ENCODE data around the gene UNC5B.

Gene UNC5B

DNA sequence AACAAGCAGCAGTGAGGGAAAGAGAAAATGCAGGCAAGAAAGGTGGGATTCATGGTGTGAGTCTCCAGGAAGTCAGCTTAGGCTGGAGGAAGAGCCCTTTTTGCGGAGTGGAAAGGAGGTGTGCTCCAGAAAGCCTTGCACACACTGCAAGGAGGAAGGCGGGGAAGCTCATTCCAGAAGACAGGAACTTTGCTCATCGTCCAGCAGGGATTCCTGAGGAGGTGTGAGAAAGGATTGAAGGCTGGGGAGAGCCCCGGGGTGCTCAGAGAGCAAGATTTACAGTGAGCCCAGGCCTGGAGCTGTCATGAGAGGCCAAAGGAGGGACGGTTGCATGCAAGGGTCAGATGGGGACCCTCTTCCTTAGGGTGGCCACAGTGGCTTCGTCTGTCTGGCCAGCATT lies 124.3 kb downstream of the UNC5B start:
- Histone ChIP-seq H3K9me2 (replicated peaks; ENCODE audit: insufficient read depth, low read length) (no peaks in the 10 kb centered on the region), H3F3A (ENCODE audit: insufficient read depth, low read length) (no peaks in the 10 kb centered on the region), H3K79me2 (ENCODE audit: low read length) (no peaks in the 10 kb centered on the region), H3K27me3 (replicated peaks; ENCODE audit: insufficient read depth, low read length) (no peaks in the 10 kb centered on the region), H3K9ac (ENCODE audit: low read length) (no peak overlapping the region), H3K4me3 (ENCODE audit: low read length) (no peak overlapping the region), H3K9me3 (replicated peaks; ENCODE audit: insufficient read depth, low read length) (no peaks in the 10 kb centered on the region), H3K27ac (ENCODE audit: low read length) (no peak overlapping the region), H3K4me2 (ENCODE audit: low read depth, low read length) (no peak overlapping the region), H3K4me1 (ENCODE audit: low read length) (no peaks in the 10 kb centered on the region), H3K36me3 (replicated peaks; ENCODE audit: insufficient read depth, low read length) (no peaks in the 10 kb centered on the region), H2AFZ (ENCODE audit: low read length) (no peak overlapping the region), H4K20me1 (ENCODE audit: insufficient read depth, low read length) (no peaks in the 10 kb centered on the region)
- TF ChIP-seq, protein P1, sequence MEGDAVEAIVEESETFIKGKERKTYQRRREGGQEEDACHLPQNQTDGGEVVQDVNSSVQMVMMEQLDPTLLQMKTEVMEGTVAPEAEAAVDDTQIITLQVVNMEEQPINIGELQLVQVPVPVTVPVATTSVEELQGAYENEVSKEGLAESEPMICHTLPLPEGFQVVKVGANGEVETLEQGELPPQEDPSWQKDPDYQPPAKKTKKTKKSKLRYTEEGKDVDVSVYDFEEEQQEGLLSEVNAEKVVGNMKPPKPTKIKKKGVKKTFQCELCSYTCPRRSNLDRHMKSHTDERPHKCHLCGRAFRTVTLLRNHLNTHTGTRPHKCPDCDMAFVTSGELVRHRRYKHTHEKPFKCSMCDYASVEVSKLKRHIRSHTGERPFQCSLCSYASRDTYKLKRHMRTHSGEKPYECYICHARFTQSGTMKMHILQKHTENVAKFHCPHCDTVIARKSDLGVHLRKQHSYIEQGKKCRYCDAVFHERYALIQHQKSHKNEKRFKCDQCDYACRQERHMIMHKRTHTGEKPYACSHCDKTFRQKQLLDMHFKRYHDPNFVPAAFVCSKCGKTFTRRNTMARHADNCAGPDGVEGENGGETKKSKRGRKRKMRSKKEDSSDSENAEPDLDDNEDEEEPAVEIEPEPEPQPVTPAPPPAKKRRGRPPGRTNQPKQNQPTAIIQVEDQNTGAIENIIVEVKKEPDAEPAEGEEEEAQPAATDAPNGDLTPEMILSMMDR (IDR thresholded peaks at IDR 0.05; ENCODE audit: low read length): no peak
- TF ChIP-seq EZH2phosphoT487 (IDR thresholded peaks at IDR 0.05; ENCODE audit: low read length) (no peak), EZH2 (optimal IDR thresholded peaks at IDR 0.05; ENCODE audit: low read depth, low read length) (no peak)
- DNase-seq: no peak

- Histone ChIP-seq H3K27me3 (replicated peaks; ENCODE audit: insufficient read depth, low read length) (no peaks in the 10 kb centered on the region), H4K20me1 (ENCODE audit: insufficient read depth, low read length) (no peaks in the 10 kb centered on the region), H3K9ac (ENCODE audit: low read length) (no peak overlapping the region), H2AFZ (ENCODE audit: low read length) (no peak overlapping the region), H3K79me2 (ENCODE audit: low read length) (no peaks in the 10 kb centered on the region), H3K9me2 (replicated peaks; ENCODE audit: insufficient read depth, low read length) (no peaks in the 10 kb centered on the region), H3K4me1 (ENCODE audit: low read length) (no peaks in the 10 kb centered on the region), H3K4me3 (ENCODE audit: low read length) (no peak overlapping the region), H3K27ac (ENCODE audit: low read length) (no peak overlapping the region), H3K4me2 (ENCODE audit: low read depth, low read length) (no peak overlapping the region), H3F3A (ENCODE audit: insufficient read depth, low read length) (no peaks in the 10 kb centered on the region), H3K9me3 (replicated peaks; ENCODE audit: insufficient read depth, low read length) (no peaks in the 10 kb centered on the region), H3K36me3 (replicated peaks; ENCODE audit: insufficient read depth, low read length) (no peaks in the 10 kb centered on the region)
- TF ChIP-seq, protein P1 (IDR thresholded peaks at IDR 0.05; ENCODE audit: low read length): no peak
- TF ChIP-seq EZH2 (optimal IDR thresholded peaks at IDR 0.05; ENCODE audit: low read depth, low read length) (no peak), EZH2phosphoT487 (IDR thresholded peaks at IDR 0.05; ENCODE audit: low read length) (no peak)
- DNase-seq: no peak
Observed at GRCh38 chr10:71337219-71337701, 124.9 kb downstream of the UNC5B start.

DNA sequence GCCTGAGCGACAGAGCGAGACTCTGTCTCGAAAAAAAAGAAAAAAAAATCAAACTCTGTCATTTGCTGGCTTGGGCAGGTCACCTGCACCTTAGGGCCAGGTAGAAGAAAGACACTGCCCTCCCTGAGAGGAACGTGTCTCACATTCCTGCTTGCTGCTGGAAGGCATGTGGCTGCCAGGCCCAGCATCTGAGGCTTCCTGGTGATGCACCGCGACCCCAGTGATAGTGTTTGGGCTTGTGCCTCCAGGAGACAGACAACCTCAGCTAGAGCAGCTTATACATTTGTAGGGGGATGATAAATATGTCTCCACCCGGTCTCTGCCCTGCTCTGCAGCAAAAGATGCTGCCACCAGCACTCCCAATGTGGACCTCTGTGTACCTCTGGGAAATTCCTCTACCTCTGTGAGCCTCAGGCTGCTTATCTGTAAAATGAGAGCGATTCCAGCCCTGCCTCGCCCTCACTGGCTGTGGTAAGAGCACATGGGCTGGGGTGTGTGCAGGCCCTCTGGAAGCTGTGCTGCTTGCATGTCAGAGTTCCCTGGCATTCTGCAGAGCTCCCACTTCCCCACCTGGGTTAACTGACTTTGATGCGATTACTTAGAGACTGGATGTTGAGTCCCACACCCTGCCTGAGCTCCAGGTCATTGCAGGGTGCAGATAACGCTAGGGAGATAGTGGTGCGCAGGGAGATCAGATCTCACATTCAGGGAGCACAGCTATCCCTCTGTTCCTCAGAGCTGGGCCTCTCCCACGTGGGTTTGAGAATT lies 126.5 kb downstream of the UNC5B start:
- TF ChIP-seq, protein P1 (IDR thresholded peaks at IDR 0.05; ENCODE audit: low read length): no peak
- TF ChIP-seq EZH2 (optimal IDR thresholded peaks at IDR 0.05; ENCODE audit: low read depth, low read length): no peak
- TF ChIP-seq EZH2phosphoT487 (IDR thresholded peaks at IDR 0.05; ENCODE audit: low read length): no peak
- no peak overlapping the region for H2AFZ ChIP-seq (ENCODE audit: low read length)
- H3K9me3 ChIP-seq (replicated peaks; ENCODE audit: insufficient read depth, low read length): no peaks in the 10 kb centered on the region
- no peak overlapping the region for H3K4me3 ChIP-seq (ENCODE audit: low read length)
- no peaks in the 10 kb centered on the region for H3K9me2 ChIP-seq (replicated peaks; ENCODE audit: insufficient read depth, low read length)
- no peaks in the 10 kb centered on the region for H3K36me3 ChIP-seq (replicated peaks; ENCODE audit: insufficient read depth, low read length)
- H3K79me2 ChIP-seq (ENCODE audit: low read length): no peaks in the 10 kb centered on the region
- no peaks in the 10 kb centered on the region for H3K4me1 ChIP-seq (ENCODE audit: low read length)
- H3K9ac ChIP-seq (ENCODE audit: low read length): no peak overlapping the region
- no peak overlapping the region for H3K4me2 ChIP-seq (ENCODE audit: low read depth, low read length)
- no peaks in the 10 kb centered on the region for H3F3A ChIP-seq (ENCODE audit: insufficient read depth, low read length)
- DNase-seq: no peak
- H3K27me3 ChIP-seq (replicated peaks; ENCODE audit: insufficient read depth, low read length): no peaks in the 10 kb centered on the region
- H4K20me1 ChIP-seq (ENCODE audit: insufficient read depth, low read length): no peaks in the 10 kb centered on the region
- H3K27ac ChIP-seq (ENCODE audit: low read length): no peak overlapping the region
